ENCODE results near the gene RASAL1.

Gene RASAL1

GRCh38 chr12:113140706-113141105 lies 5.1 kb upstream of the RASAL1 start:
- no peak overlapping the region for H2AFZ ChIP-seq (ENCODE audit: low read length)
- no peaks in the 10 kb centered on the region for H3F3A ChIP-seq (ENCODE audit: insufficient read depth, low read length)
- no peaks in the 10 kb centered on the region for H3K9me2 ChIP-seq (ENCODE audit: low read depth, low read length)
- no peaks in the 10 kb centered on the region for H3K36me3 ChIP-seq (ENCODE audit: insufficient read depth, low read length)
- H3K4me2 ChIP-seq (ENCODE audit: low read length): peak overlapping the region; percentile 37
- H3K27me3 ChIP-seq (ENCODE audit: insufficient read depth, low read length): no peaks in the 10 kb centered on the region
- H4K20me1 ChIP-seq (ENCODE audit: insufficient read depth, low read length): no peaks in the 10 kb centered on the region
- H3K4me1 ChIP-seq (ENCODE audit: insufficient read depth, low read length, severe bottlenecking): peaks cover 52% of the 10 kb centered on the region
- H3K9ac ChIP-seq (ENCODE audit: low read length): peak overlapping the region; percentile 17; the same call in 1 of the 2 replicates
- no peaks in the 10 kb centered on the region for H3K79me2 ChIP-seq (ENCODE audit: insufficient read depth, low read length)
- no peaks in the 10 kb centered on the region for H3K9me3 ChIP-seq (ENCODE audit: low read length)
- no peak overlapping the region for H3K4me3 ChIP-seq (ENCODE audit: low read depth, low read length, poor library complexity, severe bottlenecking)
- H3K27ac ChIP-seq (ENCODE audit: low read depth, low read length, poor library complexity, severe bottlenecking): peak overlapping the region; percentile 89
- TF ChIP-seq CTCF (IDR thresholded peaks at IDR 0.05; ENCODE audit: low read length) (no peak), EZH2 (IDR thresholded peaks at IDR 0.05; ENCODE audit: borderline replicate concordance, low read length) (no peak)

GRCh38 chr12:113138826-113139225 lies 3.3 kb upstream of the RASAL1 start:
- Histone ChIP-seq H3K4me2 (ENCODE audit: low read length) (no peak overlapping the region), H3K36me3 (ENCODE audit: insufficient read depth, low read length) (peaks cover 16% of the 10 kb centered on the region; the same call in 1 of the 2 replicates), H3K9ac (ENCODE audit: low read length) (no peak overlapping the region), H3F3A (ENCODE audit: insufficient read depth, low read length) (no peaks in the 10 kb centered on the region), H2AFZ (ENCODE audit: low read length) (no peak overlapping the region), H3K27me3 (ENCODE audit: insufficient read depth, low read length) (no peaks in the 10 kb centered on the region), H3K4me1 (ENCODE audit: insufficient read depth, low read length, severe bottlenecking) (peaks cover 59% of the 10 kb centered on the region), H3K4me3 (ENCODE audit: low read depth, low read length, poor library complexity, severe bottlenecking) (no peak overlapping the region), H3K79me2 (ENCODE audit: insufficient read depth, low read length) (peaks cover 15% of the 10 kb centered on the region), H3K9me2 (ENCODE audit: low read depth, low read length) (no peaks in the 10 kb centered on the region), H3K27ac (ENCODE audit: low read depth, low read length, poor library complexity, severe bottlenecking) (peak overlapping the region; percentile 74), H3K9me3 (ENCODE audit: low read length) (no peaks in the 10 kb centered on the region), H4K20me1 (ENCODE audit: insufficient read depth, low read length) (no peaks in the 10 kb centered on the region)
- TF ChIP-seq EZH2 (IDR thresholded peaks at IDR 0.05; ENCODE audit: borderline replicate concordance, low read length) (no peak), CTCF (IDR thresholded peaks at IDR 0.05; ENCODE audit: low read length) (no peak)

GRCh38 chr12:113137861-113138783 lies 2.6 kb upstream of the RASAL1 start:
- Histone ChIP-seq H3K9me3 (ENCODE audit: low read length) (no peaks in the 10 kb centered on the region), H3K79me2 (ENCODE audit: insufficient read depth, low read length) (peaks cover 22% of the 10 kb centered on the region), H3K36me3 (ENCODE audit: insufficient read depth, low read length) (peaks cover 23% of the 10 kb centered on the region; the same call in 1 of the 2 replicates), H3K9me2 (ENCODE audit: low read depth, low read length) (no peaks in the 10 kb centered on the region), H3K27me3 (ENCODE audit: insufficient read depth, low read length) (no peaks in the 10 kb centered on the region), H3K9ac (ENCODE audit: low read length) (no peak overlapping the region), H3K4me2 (ENCODE audit: low read length) (no peak overlapping the region), H4K20me1 (ENCODE audit: insufficient read depth, low read length) (no peaks in the 10 kb centered on the region), H3K4me3 (ENCODE audit: low read depth, low read length, poor library complexity, severe bottlenecking) (no peak overlapping the region), H3K4me1 (ENCODE audit: insufficient read depth, low read length, severe bottlenecking) (peaks cover 66% of the 10 kb centered on the region), H3K27ac (ENCODE audit: low read depth, low read length, poor library complexity, severe bottlenecking) (peak overlapping the region; percentile 74), H2AFZ (ENCODE audit: low read length) (no peak overlapping the region), H3F3A (ENCODE audit: insufficient read depth, low read length) (no peaks in the 10 kb centered on the region)
- no peak for TF ChIP-seq EZH2 (IDR thresholded peaks at IDR 0.05; ENCODE audit: borderline replicate concordance, low read length)
- TF ChIP-seq CTCF (IDR thresholded peaks at IDR 0.05; ENCODE audit: low read length): no peak
